DOHH2 (cell line): ENCODE data around the gene MIB2.

Experiments used
- H3F3A ChIP-seq: fragments of 200-600 bp; sonication (generic), shearing (Covaris generic); 2 replicates; pipeline ENCODE4 v1.6.0; 2016; ENCODE audit warnings: antibody characterized with exemption, mild to moderate bottlenecking; ENCODE audit not compliant: control insufficient read depth, insufficient read depth
- H3K27ac ChIP-seq: fragments of 200-600 bp; sonication (generic); 2 replicates; pipeline ENCODE4 v1.5.1; 2014; ENCODE audit warnings: low read depth, mild to moderate bottlenecking, low read length, moderate library complexity
- H3K27me3 ChIP-seq: fragments of 200-600 bp; sonication (generic); 2 replicates; pipeline ENCODE4 v1.6.1; 2014; ENCODE audit warnings: mild to moderate bottlenecking, low read length, mixed read lengths; ENCODE audit not compliant: control insufficient read depth
- H3K36me3 ChIP-seq: fragments of 200-600 bp; sonication (generic); 2 replicates; pipeline ENCODE4 v1.6.1; 2014; ENCODE audit warnings: mild to moderate bottlenecking, low read length, moderate library complexity, mixed read lengths; ENCODE audit not compliant: control insufficient read depth
- H3K4me1 ChIP-seq: fragments of 200-600 bp; sonication (generic); 2 replicates; pipeline ENCODE4 v1.6.1; 2014; ENCODE audit warnings: mild to moderate bottlenecking, low read length, mixed read lengths; ENCODE audit not compliant: control insufficient read depth
- H3K4me2 ChIP-seq: fragments of 200-600 bp; sonication (generic); 2 replicates; pipeline ENCODE4 v1.6.0; 2014; ENCODE audit warnings: mild to moderate bottlenecking, low read length, moderate library complexity
- H3K4me3 ChIP-seq: fragments of 200-600 bp; sonication (generic); 2 replicates; pipeline ENCODE4 v1.5.1; 2014; ENCODE audit warnings: mild to moderate bottlenecking, low read length, mixed read lengths
- H3K79me2 ChIP-seq: fragments of 200-600 bp; sonication (generic); 2 replicates; pipeline ENCODE4 v1.6.1; 2014; ENCODE audit warnings: mild to moderate bottlenecking, low read length, mixed read lengths; ENCODE audit not compliant: control insufficient read depth
- H3K9me2 ChIP-seq: fragments of 200-600 bp; sonication (generic); replicated peaks from 2 replicates; pipeline ENCODE4 v1.6.1; 2014; ENCODE audit warnings: mild to moderate bottlenecking, low read length, mixed read lengths; ENCODE audit not compliant: control insufficient read depth
- H3K9me3 ChIP-seq: fragments of 200-600 bp; sonication (generic); 2 replicates; pipeline ENCODE4 v1.6.1; 2014; ENCODE audit warnings: antibody characterized with exemption, low read length, mixed read lengths; ENCODE audit not compliant: control insufficient read depth, insufficient read depth
- H4K20me1 ChIP-seq: fragments of 200-600 bp; sonication (generic); 2 replicates; pipeline ENCODE4 v1.6.0; 2014; ENCODE audit warnings: low read depth, mild to moderate bottlenecking, antibody characterized with exemption, low read length, moderate library complexity; ENCODE audit not compliant: control insufficient read depth, insufficient read depth
- CTCF ChIP-seq: fragments of 200-600 bp; sonication (generic); IDR thresholded peaks from one replicate; pipeline ENCODE4 v1.5.1; 2014; ENCODE audit warnings: antibody characterized with exemption, mild to moderate bottlenecking, low read depth, low read length; ENCODE audit not compliant: poor library complexity, severe bottlenecking
- EZH2phosphoT487 ChIP-seq: fragments of 200-600 bp; sonication (generic); IDR thresholded peaks from 2 replicates; pipeline ENCODE4 v1.6.1; 2017; ENCODE audit warnings: borderline replicate concordance, mild to moderate bottlenecking, antibody characterized with exemption, low read length, moderate library complexity, mixed read lengths

The MIB2 gene

GRCh38 chr1:1615256-1616044 lies at the start of gene MIB2:
Gene MIB2, plus strand, starts transcription at chr1:1615500. Its CDS starts 7,953 bp downstream, at chr1:1623453.
- peak within 1 kb of the TSS; percentile 95 for H3K27ac ChIP-seq
- H3K9me3 ChIP-seq: no peaks in the 10 kb centered on the region
- peaks cover 7% of the 10 kb centered on the region; the same call in 1 of the 2 replicates for H4K20me1 ChIP-seq
- peaks cover 3% of the 10 kb centered on the region for H3K36me3 ChIP-seq
- peak within 1 kb of the TSS; percentile 99 for H3K4me2 ChIP-seq
- TF ChIP-seq CTCF: no peak
- TF ChIP-seq EZH2phosphoT487: no peak
- H3K27me3 ChIP-seq: no peaks in the 10 kb centered on the region
- peaks cover 25% of the 10 kb centered on the region for H3K79me2 ChIP-seq
- H3K4me3 ChIP-seq: peak within 1 kb of the TSS; percentile 98
- H3K4me1 ChIP-seq: peaks cover 23% of the 10 kb centered on the region
- no peaks in the 10 kb centered on the region for H3K9me2 ChIP-seq
- H3F3A ChIP-seq: peaks cover 3% of the 10 kb centered on the region; the same call in 1 of the 2 replicates

GRCh38 chr1:1567152-1567875 lies 48.0 kb upstream of the MIB2 start:
- TF ChIP-seq CTCF: no peak
- Histone ChIP-seq H3K9me2 (no peaks in the 10 kb centered on the region), H3K36me3 (peaks cover 77% of the 10 kb centered on the region), H3K27me3 (no peaks in the 10 kb centered on the region), H4K20me1 (peaks cover 28% of the 10 kb centered on the region; the same call in 1 of the 2 replicates), H3K9me3 (no peaks in the 10 kb centered on the region), H3K4me3 (no peak overlapping the region), H3K27ac (no peak overlapping the region), H3K4me1 (no peaks in the 10 kb centered on the region), H3F3A (0 out of 2 replicates have a peak, but pooled peaks cover 3% of the 10 kb centered on the region), H3K4me2 (no peak overlapping the region), H3K79me2 (peaks cover 97% of the 10 kb centered on the region)

- no peaks in the 10 kb centered on the region for H3K9me2 ChIP-seq
- TF ChIP-seq EZH2phosphoT487: no peak
- TF ChIP-seq CTCF: no peak
- peaks cover 28% of the 10 kb centered on the region; the same call in 1 of the 2 replicates for H4K20me1 ChIP-seq
- H3K4me2 ChIP-seq: no peak overlapping the region
- 0 out of 2 replicates have a peak, but pooled peaks cover 3% of the 10 kb centered on the region for H3F3A ChIP-seq
- H3K27me3 ChIP-seq: no peaks in the 10 kb centered on the region
- H3K79me2 ChIP-seq: peaks cover 97% of the 10 kb centered on the region
- H3K4me3 ChIP-seq: no peak overlapping the region
- H3K27ac ChIP-seq: no peak overlapping the region
- peaks cover 3% of the 10 kb centered on the region for H3K4me1 ChIP-seq
- no peaks in the 10 kb centered on the region for H3K9me3 ChIP-seq
- H3K36me3 ChIP-seq: peaks cover 75% of the 10 kb centered on the region
These were observed 47.4 kb upstream of the MIB2 start for GRCh38 chr1:1567891-1568291.
